Vagina (tissue), 2 donors: ENCODE results near the gene FCGR3B. TPM values are rescaled to one million over a fixed set of nuclear protein-coding genes. Genes with fewer than 3 reads are reported as not detected.
"Not testable (repeated sequence)": the region's sequence is repeated elsewhere in the genome, so short reads cannot be mapped to it uniquely, and the experiment has no call there.

ENCODE experiments used
- DNase-seq, 2 donors: peaks; one replicate each; pipeline ENCODE4 v3.0.0-alpha.2; 2017; ENCODE audit errors: extremely low spot score in 2 of 2
- H3K27ac ChIP-seq: fragments of 200-600 bp; sonication (generic); one replicate; pipeline ENCODE4 v1.5.1; 2019
- H3K27me3 ChIP-seq: fragments of 200-600 bp; sonication (generic); one replicate; pipeline ENCODE4 v1.5.1; 2019
- H3K36me3 ChIP-seq, 2 donors: fragments of 200-600 bp; sonication (generic); one replicate each; pipeline ENCODE4 v1.5.1; 2017 to 2019
- H3K4me1 ChIP-seq: fragments of 200-600 bp; sonication (generic); one replicate; pipeline ENCODE4 v1.5.1; 2019
- H3K4me3 ChIP-seq, 2 donors: fragments of 200-600 bp; sonication (generic); 1 replicate in 1 of 2; 2 replicates in 1 of 2; pipeline ENCODE4 v1.5.1; 2016 to 2019
- H3K9me3 ChIP-seq: fragments of 200-600 bp; sonication (generic); one replicate; pipeline ENCODE4 v1.5.1; 2019
- intact Hi-C: fragments of 100-400 bp; cut with DNase I; formaldehyde crosslinking; loops from one replicate; pipeline ENCODE4 v1.15.1; 2023
- total RNA-seq: library from RNA; depleted of rRNA; stranded (reverse); fragments of >200 nt; gene quantifications from one replicate; pipeline ENCODE4 v1.2.3, GENCODE V29; 2016

Gene FCGR3B
- total RNA-seq, 1 donor from 2014 or later: 2.5 TPM

GRCh38 chr1:161595583-161595982, 35.4 kb downstream of the FCGR3B start:
- H3K27ac ChIP-seq: peak overlapping the region; percentile 61
- H3K9me3 ChIP-seq, H3K4me3 ChIP-seq, intact Hi-C loops, H3K36me3 ChIP-seq, DNase-seq, H3K4me1 ChIP-seq, H3K27me3 ChIP-seq: not testable (repeated sequence)

GRCh38 chr1:161595173-161595572, 35.8 kb downstream of the FCGR3B start:
- H3K36me3 ChIP-seq, H3K4me1 ChIP-seq, H3K27me3 ChIP-seq, H3K9me3 ChIP-seq, intact Hi-C loops, H3K4me3 ChIP-seq, DNase-seq: not testable (repeated sequence)
- H3K27ac ChIP-seq: peak overlapping the region; percentile 61

- H3K4me1 ChIP-seq, H3K36me3 ChIP-seq, H3K4me3 ChIP-seq, H3K27me3 ChIP-seq, H3K9me3 ChIP-seq, intact Hi-C loops, DNase-seq: not testable (repeated sequence)
- peak overlapping the region; percentile 73 for H3K27ac ChIP-seq
Measured at GRCh38 chr1:161594269-161594984, 36.5 kb downstream of the FCGR3B start.

- H3K4me1 ChIP-seq, H3K27ac ChIP-seq, H3K36me3 ChIP-seq, DNase-seq, H3K9me3 ChIP-seq, intact Hi-C loops, H3K27me3 ChIP-seq, H3K4me3 ChIP-seq: not testable (repeated sequence)
Measured at GRCh38 chr1:161593092-161593755, 37.8 kb downstream of the FCGR3B start.

DNA sequence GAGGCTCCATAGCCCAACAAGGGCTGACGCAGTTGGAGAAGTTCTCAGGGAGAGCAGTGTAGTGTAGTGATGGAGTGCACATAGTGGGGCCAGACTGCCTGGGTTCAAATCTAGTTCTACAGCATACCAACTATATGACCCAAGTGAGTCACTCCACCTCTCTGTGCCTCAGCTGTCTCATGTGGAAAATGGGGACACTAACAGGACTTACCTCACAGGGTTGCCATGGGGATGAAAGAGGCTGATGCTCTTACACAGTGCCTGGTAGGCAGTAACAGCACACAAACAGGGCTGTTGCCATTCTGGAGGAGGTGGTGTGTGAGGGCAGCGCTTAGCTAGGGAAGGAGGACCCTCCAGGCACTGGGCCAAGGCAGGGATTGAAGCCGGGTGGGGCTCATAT, 38.4 kb downstream of the FCGR3B start:
- H3K9me3 ChIP-seq, H3K36me3 ChIP-seq, intact Hi-C loops, H3K27me3 ChIP-seq, H3K27ac ChIP-seq, H3K4me3 ChIP-seq, H3K4me1 ChIP-seq: not testable (repeated sequence)
- peak in 1 of 2 donors; percentile 27 for DNase-seq

DNA sequence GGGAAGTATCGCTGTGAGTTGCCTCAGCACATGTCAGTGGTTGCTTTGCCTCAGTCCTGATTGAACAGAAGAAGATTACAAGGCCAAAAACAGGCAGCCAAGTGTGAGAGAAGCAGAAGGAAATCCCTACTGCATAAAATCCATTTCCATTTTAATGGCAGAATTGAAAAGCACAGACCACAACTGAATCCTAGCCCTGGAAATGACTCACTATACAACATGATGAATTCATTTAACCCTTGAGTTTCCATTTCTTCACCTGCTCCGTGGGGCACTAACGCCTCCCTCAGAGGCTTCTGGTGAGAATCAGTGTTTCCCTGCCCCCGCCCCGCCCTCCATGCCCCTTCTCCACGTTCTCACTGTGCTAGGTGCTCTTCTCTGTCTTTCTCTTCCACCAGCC, 41.1 kb downstream of the FCGR3B start:
- H3K36me3 ChIP-seq, H3K27me3 ChIP-seq, H3K4me3 ChIP-seq, H3K27ac ChIP-seq, H3K9me3 ChIP-seq, H3K4me1 ChIP-seq, intact Hi-C loops: not testable (repeated sequence)
- DNase-seq: peak in 1 of 2 donors; percentile 52

GRCh38 chr1:161589365-161589764, 41.6 kb downstream of the FCGR3B start:
- peak in 1 of 2 donors; percentile 37 for DNase-seq
- H3K4me1 ChIP-seq, H3K27ac ChIP-seq, H3K9me3 ChIP-seq, H3K36me3 ChIP-seq, H3K4me3 ChIP-seq, H3K27me3 ChIP-seq, intact Hi-C loops: not testable (repeated sequence)

- intact Hi-C loops, H3K27ac ChIP-seq: not testable (repeated sequence)
Measured at GRCh38 chr1:161588596-161588995, 42.4 kb downstream of the FCGR3B start.

DNA sequence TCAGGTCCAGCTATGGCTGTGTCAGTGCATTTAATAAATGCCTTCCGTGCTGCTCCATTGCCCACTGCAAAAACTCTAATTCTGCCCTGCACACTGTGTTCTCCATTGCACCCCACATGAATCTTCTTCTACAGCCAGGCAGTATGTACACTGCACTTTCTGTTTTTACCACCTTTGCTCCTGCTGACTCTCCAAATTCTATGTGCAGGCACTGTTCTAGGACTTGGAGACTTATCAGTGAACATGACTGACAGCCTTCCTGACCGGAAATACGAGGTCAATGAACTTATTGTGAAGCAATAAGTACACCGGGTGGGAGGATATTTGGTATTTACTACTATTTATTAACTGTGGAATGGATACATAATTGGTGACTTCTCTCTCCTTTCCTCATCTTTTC, 48.1 kb downstream of the FCGR3B start:
- H3K9me3 ChIP-seq, H3K36me3 ChIP-seq, H3K27me3 ChIP-seq, H3K4me1 ChIP-seq, DNase-seq, H3K4me3 ChIP-seq, intact Hi-C loops, H3K27ac ChIP-seq: not testable (repeated sequence)

More at GRCh38 chr1:161588596-161588995, 42.4 kb downstream of the FCGR3B start:
- DNase-seq, H3K4me3 ChIP-seq, H3K36me3 ChIP-seq, H3K9me3 ChIP-seq, H3K4me1 ChIP-seq, H3K27me3 ChIP-seq: not testable (repeated sequence)

- intact Hi-C loops, H3K36me3 ChIP-seq, H3K9me3 ChIP-seq, H3K27me3 ChIP-seq, H3K4me3 ChIP-seq, H3K4me1 ChIP-seq, H3K27ac ChIP-seq, DNase-seq: not testable (repeated sequence)
Measured at GRCh38 chr1:161580879-161581537, 50.0 kb downstream of the FCGR3B start.

DNA sequence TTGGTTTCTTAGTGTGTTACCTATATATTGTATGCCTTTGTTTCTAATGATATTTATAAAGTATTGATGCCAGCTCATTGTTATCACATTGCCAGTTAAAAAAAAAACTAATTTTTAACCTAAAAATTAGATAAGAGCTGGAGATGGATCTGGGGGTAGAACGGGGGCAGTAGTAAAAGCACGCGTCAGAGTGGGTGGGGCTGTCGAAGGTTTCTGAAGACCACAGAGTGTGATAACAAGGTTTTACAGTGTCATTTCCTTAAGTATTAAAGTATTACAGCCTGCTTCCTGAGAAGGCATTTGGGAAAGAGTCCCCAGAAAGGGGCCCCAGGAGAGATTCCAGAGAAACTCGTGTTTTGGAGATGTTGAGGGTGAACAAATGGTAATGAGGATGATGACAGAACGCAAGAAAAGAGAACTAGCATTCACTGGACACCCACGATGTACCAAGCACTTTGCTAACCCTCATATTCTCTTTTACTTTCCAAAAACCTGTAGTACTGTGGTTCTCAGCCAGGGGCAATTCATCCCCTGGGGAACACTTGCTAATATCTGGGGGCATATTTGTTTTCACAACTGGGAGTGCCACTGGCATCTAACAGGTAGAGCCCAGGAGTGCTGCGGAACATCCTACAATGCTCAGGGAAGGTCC, 51.0 kb downstream of the FCGR3B start:
- H3K27me3 ChIP-seq, H3K4me1 ChIP-seq, H3K27ac ChIP-seq, H3K4me3 ChIP-seq, H3K9me3 ChIP-seq, DNase-seq, intact Hi-C loops, H3K36me3 ChIP-seq: not testable (repeated sequence)

DNA sequence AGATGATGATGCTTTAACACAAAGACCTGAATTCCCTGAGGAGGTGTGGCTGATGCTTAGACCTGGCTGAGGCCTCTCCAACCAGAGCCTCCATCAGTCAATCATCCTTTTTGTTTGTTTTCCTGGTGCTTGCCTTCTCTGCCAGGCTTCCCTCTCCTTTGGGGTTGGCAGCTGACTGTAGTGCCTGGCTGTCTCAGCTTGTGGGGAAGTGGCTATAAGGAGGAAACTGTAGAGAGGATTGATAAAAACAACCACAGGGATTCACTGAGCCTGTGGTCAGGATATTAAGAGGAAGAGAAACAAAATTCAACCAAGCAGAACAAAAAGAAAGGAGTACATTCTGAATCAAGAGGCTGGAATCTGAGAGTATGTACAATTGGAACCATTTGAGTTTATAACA, 54.3 kb downstream of the FCGR3B start:
- H3K36me3 ChIP-seq, intact Hi-C loops, DNase-seq, H3K27me3 ChIP-seq, H3K4me1 ChIP-seq, H3K4me3 ChIP-seq, H3K9me3 ChIP-seq, H3K27ac ChIP-seq: not testable (repeated sequence)
